ENCODE measurements around the gene FGF18. TPM values are rescaled to one million over a fixed set of nuclear protein-coding genes. Genes with fewer than 3 reads are reported as not detected.

The FGF18 gene
- total and polyA plus RNA-seq, 2 experiments from 2014 or later, result 1.00 to 7.2 TPM

DNA sequence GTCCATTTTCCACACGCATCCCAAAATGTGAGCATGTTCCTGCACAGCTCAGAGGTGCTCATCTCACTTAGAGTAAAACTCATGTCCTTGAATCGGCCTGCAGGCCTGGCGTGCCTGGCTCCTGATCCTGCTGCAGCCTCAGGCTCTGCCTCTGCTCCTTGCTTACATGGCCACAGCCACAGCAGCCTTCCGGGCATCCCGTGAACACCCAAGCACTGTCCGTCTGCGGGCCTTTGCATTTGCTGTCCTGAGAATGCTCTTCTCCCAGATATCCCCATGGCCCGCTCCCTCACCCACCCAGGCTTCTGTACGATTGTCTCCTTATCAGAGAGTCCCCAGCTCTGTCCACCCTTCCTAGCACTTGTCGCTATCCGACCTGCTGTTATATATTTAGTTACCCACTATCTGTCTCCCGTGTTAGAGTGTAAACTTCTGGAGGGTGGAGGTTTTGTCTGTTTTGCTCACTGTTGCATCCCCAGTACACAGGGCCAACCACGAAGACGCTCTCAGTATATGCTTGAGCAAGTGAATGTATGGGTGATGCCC lies 21.9 kb downstream of the FGF18 start:
- no peak overlapping the region for H3K4me2 ChIP-seq
- H3K27ac ChIP-seq, result no peak overlapping the region
- H3K27me3 ChIP-seq, result no peaks in the 10 kb centered on the region
- H3K4me3 ChIP-seq, result no peak overlapping the region
- H3K79me2 ChIP-seq, result no peaks in the 10 kb centered on the region
- H3K36me3 ChIP-seq (replicated peaks; ENCODE audit: insufficient read depth, low read depth), result no peaks in the 10 kb centered on the region
- TF ChIP-seq CTCF (IDR thresholded peaks at IDR 0.05; ENCODE audit: poor library complexity), result no peak
- no peak for TF ChIP-seq EZH2phosphoT487 (IDR thresholded peaks at IDR 0.05; ENCODE audit: low read depth, severe bottlenecking, unreplicated experiment)
- no peak for TF ChIP-seq EZH2 (IDR thresholded peaks at IDR 0.05; ENCODE audit: borderline replicate concordance)
- no peaks in the 10 kb centered on the region for H3K9me2 ChIP-seq (replicated peaks; ENCODE audit: insufficient read depth)
- peaks cover 17% of the 10 kb centered on the region for H3K4me1 ChIP-seq (ENCODE audit: insufficient read depth)
- no peak overlapping the region for H2AFZ ChIP-seq
- no peak for DNase-seq (ENCODE audit: low spot score)
- H3K9me3 ChIP-seq (ENCODE audit: low read depth), result no peaks in the 10 kb centered on the region
- no peaks in the 10 kb centered on the region for H4K20me1 ChIP-seq (ENCODE audit: insufficient read depth, poor library complexity, severe bottlenecking)
- 86% methylated on average over 14 of the region's 14 CpGs for WGBS (ENCODE audit: low lambda C conversion rate, missing lambda C conversion rate)

- no peaks in the 10 kb centered on the region for H4K20me1 ChIP-seq (ENCODE audit: insufficient read depth, poor library complexity, severe bottlenecking)
- no peaks in the 10 kb centered on the region for H3K9me3 ChIP-seq (ENCODE audit: low read depth)
- H3K4me3 ChIP-seq, result no peak overlapping the region
- no peaks in the 10 kb centered on the region for H3K36me3 ChIP-seq (replicated peaks; ENCODE audit: insufficient read depth, low read depth)
- no peaks in the 10 kb centered on the region for H3K27me3 ChIP-seq
- no peaks in the 10 kb centered on the region for H3K9me2 ChIP-seq (replicated peaks; ENCODE audit: insufficient read depth)
- H3K4me2 ChIP-seq, result no peak overlapping the region
- DNase-seq (ENCODE audit: low spot score), result peak; percentile 47
- no peak overlapping the region for H2AFZ ChIP-seq
- no peak overlapping the region for H3K27ac ChIP-seq
- no peak for TF ChIP-seq EZH2phosphoT487 (IDR thresholded peaks at IDR 0.05; ENCODE audit: low read depth, severe bottlenecking, unreplicated experiment)
- no peak for TF ChIP-seq CTCF (IDR thresholded peaks at IDR 0.05; ENCODE audit: poor library complexity)
- TF ChIP-seq EZH2 (IDR thresholded peaks at IDR 0.05; ENCODE audit: borderline replicate concordance), result no peak
- H3K4me1 ChIP-seq (ENCODE audit: insufficient read depth), result peaks cover 17% of the 10 kb centered on the region
- 52% methylated on average over 13 of the region's 13 CpGs for WGBS (ENCODE audit: low lambda C conversion rate, missing lambda C conversion rate)
- H3K79me2 ChIP-seq, result no peaks in the 10 kb centered on the region
Observed at GRCh38 chr5:171442287-171443042, 23.0 kb downstream of the FGF18 start.

- Histone ChIP-seq H3K4me1 (ENCODE audit: insufficient read depth) (peaks cover 9% of the 10 kb centered on the region), H3K4me2 (no peak overlapping the region), H3K36me3 (replicated peaks; ENCODE audit: insufficient read depth, low read depth) (no peaks in the 10 kb centered on the region), H3K9me3 (ENCODE audit: low read depth) (no peaks in the 10 kb centered on the region), H3K9me2 (replicated peaks; ENCODE audit: insufficient read depth) (no peaks in the 10 kb centered on the region), H3K27me3 (no peaks in the 10 kb centered on the region), H3K27ac (no peak overlapping the region), H2AFZ (no peak overlapping the region), H3K4me3 (no peak overlapping the region), H4K20me1 (ENCODE audit: insufficient read depth, poor library complexity, severe bottlenecking) (no peaks in the 10 kb centered on the region), H3K79me2 (no peaks in the 10 kb centered on the region)
- no peak for DNase-seq (ENCODE audit: low spot score)
- 95% methylated on average over 12 of the region's 12 CpGs for WGBS (ENCODE audit: low lambda C conversion rate, missing lambda C conversion rate)
- TF ChIP-seq EZH2phosphoT487 (IDR thresholded peaks at IDR 0.05; ENCODE audit: low read depth, severe bottlenecking, unreplicated experiment), result no peak
Observed at GRCh38 chr5:171444582-171444981, 25.1 kb downstream of the FGF18 start.

All from hepatocyte (in vitro differentiated cells).